Measurements from ENCODE around the gene RAI14. TPM values are rescaled to one million over a fixed set of nuclear protein-coding genes. Genes with fewer than 3 reads are reported as not detected.

The RAI14 gene
- polyA plus RNA-seq (2013, experiment 1 of 2) = 61.6 TPM
- 57.2 TPM for polyA plus RNA-seq (2013, experiment 2 of 2)

- H3K27ac ChIP-seq (ENCODE audit: low read depth, low read length) = peak within 1 kb of the TSS; percentile 86
- no peaks in the 10 kb centered on the region for H3K9me3 ChIP-seq (ENCODE audit: insufficient read depth, low read depth, low read length)
- WGBS = under 1% methylated on average over 79 of the region's 79 CpGs
- no peaks in the 10 kb centered on the region for H3K27me3 ChIP-seq (ENCODE audit: insufficient read depth, low read length)
- peaks cover 12% of the 10 kb centered on the region for H3K4me1 ChIP-seq (ENCODE audit: insufficient read depth, low read length)
- H3K9ac ChIP-seq (ENCODE audit: low read depth, low read length) = peak within 1 kb of the TSS; percentile 93
- peak within 1 kb of the TSS; percentile 75 for H3K4me3 ChIP-seq (ENCODE audit: low read length)
- H3K36me3 ChIP-seq (ENCODE audit: insufficient read depth, low read length) = no peaks in the 10 kb centered on the region
Observed at GRCh38 chr5:34656001-34656699, at the start of gene RAI14. Gene RAI14, plus strand, starts transcription at chr5:34656328. Its CDS starts 30,592 bp downstream, at chr5:34686920.

GRCh38 chr5:34608368-34608767 is 47.8 kb upstream of the RAI14 start:
- Histone ChIP-seq H3K36me3 (ENCODE audit: insufficient read depth, low read length) (no peaks in the 10 kb centered on the region), H3K9me3 (ENCODE audit: insufficient read depth, low read depth, low read length) (no peaks in the 10 kb centered on the region), H3K4me1 (ENCODE audit: insufficient read depth, low read length) (peaks cover 22% of the 10 kb centered on the region), H3K4me3 (ENCODE audit: low read length) (no peak overlapping the region), H3K27ac (ENCODE audit: low read depth, low read length) (no peak overlapping the region), H3K9ac (ENCODE audit: low read depth, low read length) (no peak overlapping the region), H3K27me3 (ENCODE audit: insufficient read depth, low read length) (no peaks in the 10 kb centered on the region)
- 73% methylated on average over 3 of the region's 3 CpGs for WGBS

- H3K9me3 ChIP-seq (ENCODE audit: insufficient read depth, low read depth, low read length) = no peaks in the 10 kb centered on the region
- no peak overlapping the region for H3K9ac ChIP-seq (ENCODE audit: low read depth, low read length)
- no peak overlapping the region for H3K4me3 ChIP-seq (ENCODE audit: low read length)
- no peaks in the 10 kb centered on the region for H3K36me3 ChIP-seq (ENCODE audit: insufficient read depth, low read length)
- H3K27ac ChIP-seq (ENCODE audit: low read depth, low read length) = no peak overlapping the region
- 89% methylated on average over 3 of the region's 3 CpGs for WGBS
- H3K4me1 ChIP-seq (ENCODE audit: insufficient read depth, low read length) = peaks cover 22% of the 10 kb centered on the region
- H3K27me3 ChIP-seq (ENCODE audit: insufficient read depth, low read length) = no peaks in the 10 kb centered on the region
Observed at GRCh38 chr5:34608859-34609648, 47.1 kb upstream of the RAI14 start.

GRCh38 chr5:34609951-34610441 is 46.1 kb upstream of the RAI14 start:
- Histone ChIP-seq H3K4me3 (ENCODE audit: low read length) (no peak overlapping the region), H3K27ac (ENCODE audit: low read depth, low read length) (no peak overlapping the region), H3K9me3 (ENCODE audit: insufficient read depth, low read depth, low read length) (no peaks in the 10 kb centered on the region), H3K36me3 (ENCODE audit: insufficient read depth, low read length) (no peaks in the 10 kb centered on the region), H3K9ac (ENCODE audit: low read depth, low read length) (no peak overlapping the region), H3K4me1 (ENCODE audit: insufficient read depth, low read length) (peaks cover 22% of the 10 kb centered on the region), H3K27me3 (ENCODE audit: insufficient read depth, low read length) (no peaks in the 10 kb centered on the region)
- 49% methylated on average over 4 of the region's 6 CpGs for WGBS

- no peaks in the 10 kb centered on the region for H3K36me3 ChIP-seq (ENCODE audit: insufficient read depth, low read length)
- peaks cover 22% of the 10 kb centered on the region for H3K4me1 ChIP-seq (ENCODE audit: insufficient read depth, low read length)
- no peak overlapping the region for H3K9ac ChIP-seq (ENCODE audit: low read depth, low read length)
- no peak overlapping the region for H3K27ac ChIP-seq (ENCODE audit: low read depth, low read length)
- no peak overlapping the region for H3K4me3 ChIP-seq (ENCODE audit: low read length)
- no peaks in the 10 kb centered on the region for H3K9me3 ChIP-seq (ENCODE audit: insufficient read depth, low read depth, low read length)
- H3K27me3 ChIP-seq (ENCODE audit: insufficient read depth, low read length) = no peaks in the 10 kb centered on the region
Observed at GRCh38 chr5:34610546-34610945, 45.6 kb upstream of the RAI14 start.

- Histone ChIP-seq H3K9me3 (ENCODE audit: insufficient read depth, low read depth, low read length) (no peaks in the 10 kb centered on the region), H3K27ac (ENCODE audit: low read depth, low read length) (no peak overlapping the region), H3K4me3 (ENCODE audit: low read length) (no peak overlapping the region), H3K9ac (ENCODE audit: low read depth, low read length) (no peak overlapping the region), H3K27me3 (ENCODE audit: insufficient read depth, low read length) (no peaks in the 10 kb centered on the region), H3K36me3 (ENCODE audit: insufficient read depth, low read length) (no peaks in the 10 kb centered on the region), H3K4me1 (ENCODE audit: insufficient read depth, low read length) (peaks cover 24% of the 10 kb centered on the region)
- WGBS = 98% methylated on average over 9 of the region's 9 CpGs
Observed at GRCh38 chr5:34611464-34612415, 44.4 kb upstream of the RAI14 start.

GRCh38 chr5:34616651-34617050 is 39.5 kb upstream of the RAI14 start:
- Histone ChIP-seq H3K4me1 (ENCODE audit: insufficient read depth, low read length) (peaks cover 9% of the 10 kb centered on the region), H3K9ac (ENCODE audit: low read depth, low read length) (no peak overlapping the region), H3K36me3 (ENCODE audit: insufficient read depth, low read length) (no peaks in the 10 kb centered on the region), H3K27ac (ENCODE audit: low read depth, low read length) (no peak overlapping the region), H3K4me3 (ENCODE audit: low read length) (no peak overlapping the region), H3K9me3 (ENCODE audit: insufficient read depth, low read depth, low read length) (no peaks in the 10 kb centered on the region), H3K27me3 (ENCODE audit: insufficient read depth, low read length) (no peaks in the 10 kb centered on the region)
- WGBS = no CpG with 5 or more reads among the region's 1 CpG

GRCh38 chr5:34618371-34619065 is 37.6 kb upstream of the RAI14 start:
- H3K9ac ChIP-seq (ENCODE audit: low read depth, low read length) = no peak overlapping the region
- no peaks in the 10 kb centered on the region for H3K27me3 ChIP-seq (ENCODE audit: insufficient read depth, low read length)
- no peak overlapping the region for H3K27ac ChIP-seq (ENCODE audit: low read depth, low read length)
- no peaks in the 10 kb centered on the region for H3K9me3 ChIP-seq (ENCODE audit: insufficient read depth, low read depth, low read length)
- WGBS = 90% methylated on average over 4 of the region's 4 CpGs
- H3K36me3 ChIP-seq (ENCODE audit: insufficient read depth, low read length) = no peaks in the 10 kb centered on the region
- H3K4me3 ChIP-seq (ENCODE audit: low read length) = no peak overlapping the region
- H3K4me1 ChIP-seq (ENCODE audit: insufficient read depth, low read length) = peaks cover 9% of the 10 kb centered on the region

GRCh38 chr5:34620185-34620584 is 35.9 kb upstream of the RAI14 start:
- 91% methylated on average over 5 of the region's 5 CpGs for WGBS
- H3K27me3 ChIP-seq (ENCODE audit: insufficient read depth, low read length) = no peaks in the 10 kb centered on the region
- no peaks in the 10 kb centered on the region for H3K9me3 ChIP-seq (ENCODE audit: insufficient read depth, low read depth, low read length)
- H3K9ac ChIP-seq (ENCODE audit: low read depth, low read length) = no peak overlapping the region
- peaks cover 9% of the 10 kb centered on the region for H3K4me1 ChIP-seq (ENCODE audit: insufficient read depth, low read length)
- H3K36me3 ChIP-seq (ENCODE audit: insufficient read depth, low read length) = no peaks in the 10 kb centered on the region
- H3K4me3 ChIP-seq (ENCODE audit: low read length) = no peak overlapping the region
- no peak overlapping the region for H3K27ac ChIP-seq (ENCODE audit: low read depth, low read length)

- no peak overlapping the region for H3K9ac ChIP-seq (ENCODE audit: low read depth, low read length)
- no peak overlapping the region for H3K27ac ChIP-seq (ENCODE audit: low read depth, low read length)
- H3K36me3 ChIP-seq (ENCODE audit: insufficient read depth, low read length) = no peaks in the 10 kb centered on the region
- H3K27me3 ChIP-seq (ENCODE audit: insufficient read depth, low read length) = no peaks in the 10 kb centered on the region
- 71% methylated on average over 5 of the region's 5 CpGs for WGBS
- no peaks in the 10 kb centered on the region for H3K9me3 ChIP-seq (ENCODE audit: insufficient read depth, low read depth, low read length)
- H3K4me3 ChIP-seq (ENCODE audit: low read length) = no peak overlapping the region
- H3K4me1 ChIP-seq (ENCODE audit: insufficient read depth, low read length) = peaks cover 9% of the 10 kb centered on the region
Observed at GRCh38 chr5:34621277-34622097, 34.6 kb upstream of the RAI14 start.

All from HUES64 (cell line).